Thyroid gland (tissue), 4 donors: ENCODE results near the gene MRNIP.

Source experiments
- POLR2A ChIP-seq, 2 donors: fragments of 450-650 bp; IDR thresholded peaks; one replicate each; pipeline ENCODE4 v1.6.1; 2017; ENCODE audit warnings: antibody characterized with exemption in 2 of 2, mild to moderate bottlenecking in 2 of 2, moderate library complexity in 1 of 2
- TF ChIP-seq, protein P1 (sequence below), 6 experiments: fragments of 200-600 bp in 3 of 6; fragments of 450-650 bp in 3 of 6; sonication (generic) in 3 of 6; IDR thresholded peaks; one replicate each; pipeline ENCODE4 v1.5.1; 2016 to 2019; ENCODE audit warnings: antibody characterized with exemption in 6 of 6, mild to moderate bottlenecking in 2 of 6, inconsistent platforms in 1 of 6, moderate library complexity in 1 of 6

DNA sequence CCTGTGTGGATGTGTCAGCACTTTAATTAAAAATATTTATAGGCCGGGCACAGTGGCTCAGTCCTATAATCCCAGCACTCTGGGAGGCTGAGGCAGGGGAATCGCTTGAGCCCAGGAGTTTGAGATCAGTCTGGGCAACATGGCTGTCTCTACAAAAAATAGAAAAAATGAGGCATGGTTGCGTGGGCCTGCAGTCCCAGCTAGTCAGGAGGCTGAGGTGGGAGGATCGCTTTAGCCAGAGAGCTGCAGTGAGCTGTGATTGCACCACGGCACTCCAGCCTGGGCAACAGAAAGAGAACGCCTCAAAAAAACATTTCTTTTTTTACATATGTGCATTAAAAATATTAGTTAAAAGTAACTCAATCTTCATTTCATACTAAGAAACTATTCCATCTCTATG lies 42.8 kb upstream of the MRNIP start:
- no peak for TF ChIP-seq POLR2A (IDR thresholded peaks at IDR 0.05)
- TF ChIP-seq, protein P1, sequence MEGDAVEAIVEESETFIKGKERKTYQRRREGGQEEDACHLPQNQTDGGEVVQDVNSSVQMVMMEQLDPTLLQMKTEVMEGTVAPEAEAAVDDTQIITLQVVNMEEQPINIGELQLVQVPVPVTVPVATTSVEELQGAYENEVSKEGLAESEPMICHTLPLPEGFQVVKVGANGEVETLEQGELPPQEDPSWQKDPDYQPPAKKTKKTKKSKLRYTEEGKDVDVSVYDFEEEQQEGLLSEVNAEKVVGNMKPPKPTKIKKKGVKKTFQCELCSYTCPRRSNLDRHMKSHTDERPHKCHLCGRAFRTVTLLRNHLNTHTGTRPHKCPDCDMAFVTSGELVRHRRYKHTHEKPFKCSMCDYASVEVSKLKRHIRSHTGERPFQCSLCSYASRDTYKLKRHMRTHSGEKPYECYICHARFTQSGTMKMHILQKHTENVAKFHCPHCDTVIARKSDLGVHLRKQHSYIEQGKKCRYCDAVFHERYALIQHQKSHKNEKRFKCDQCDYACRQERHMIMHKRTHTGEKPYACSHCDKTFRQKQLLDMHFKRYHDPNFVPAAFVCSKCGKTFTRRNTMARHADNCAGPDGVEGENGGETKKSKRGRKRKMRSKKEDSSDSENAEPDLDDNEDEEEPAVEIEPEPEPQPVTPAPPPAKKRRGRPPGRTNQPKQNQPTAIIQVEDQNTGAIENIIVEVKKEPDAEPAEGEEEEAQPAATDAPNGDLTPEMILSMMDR (IDR thresholded peaks at IDR 0.05) = no peak
